HepG2 (cell line): ENCODE measurements around the gene UTP3. TPM values are rescaled to one million over a fixed set of nuclear protein-coding genes. Genes with fewer than 3 reads are reported as not detected.

Experiments used
- CBX1 ChIP-seq: IDR thresholded peaks from one replicate; pipeline ENCODE4 v1.6.1; 2016; ENCODE audit warnings: antibody characterized with exemption, low read depth
- FOXC1 ChIP-seq: sonication (generic); formaldehyde crosslinking; IDR thresholded peaks from 2 replicates; pipeline ENCODE4 v1.8.0; 2022; ENCODE audit warnings: mild to moderate bottlenecking, missing genetic modification reagents, borderline replicate concordance
- GATA4 ChIP-seq: sonication (generic); IDR thresholded peaks from 2 replicates; pipeline ENCODE4 v1.6.1; 2016; ENCODE audit warnings: antibody characterized with exemption, low read depth, borderline replicate concordance
- GZF1 ChIP-seq: sonication (generic); formaldehyde crosslinking; IDR thresholded peaks from 2 replicates; pipeline ENCODE4 v1.5.1; 2020; ENCODE audit warnings: mild to moderate bottlenecking, missing genetic modification reagents
- NCOR1 ChIP-seq: fragments of 200-600 bp; sonication (generic); IDR thresholded peaks from 2 replicates; pipeline ENCODE4 v1.7.0; 2017; ENCODE audit warnings: antibody characterized with exemption, low read length, borderline replicate concordance
- NFIB ChIP-seq: sonication (generic); formaldehyde crosslinking; IDR thresholded peaks from 2 replicates; pipeline ENCODE4 v1.9.0; 2021; ENCODE audit warnings: missing genetic modification reagents, mild to moderate bottlenecking, borderline replicate concordance
- PHB2 ChIP-seq: fragments of 450-650 bp; IDR thresholded peaks from 2 replicates; pipeline ENCODE4 v1.6.1; 2018; ENCODE audit not compliant: partially characterized antibody
- PPARG ChIP-seq: conservative IDR thresholded peaks from 2 replicates; pipeline ENCODE4 v1.6.1; 2016; ENCODE audit warnings: missing biosample characterization, missing genetic modification reagents
- THAP11 ChIP-seq: IDR thresholded peaks from 2 replicates; pipeline ENCODE4 v1.6.1; 2016; ENCODE audit warnings: missing biosample characterization, missing genetic modification reagents
- ZFP62 ChIP-seq: sonication (generic); formaldehyde crosslinking; IDR thresholded peaks from 2 replicates; pipeline ENCODE4 v1.4.0; 2020; ENCODE audit warnings: missing genetic modification reagents
- ZNF136 ChIP-seq: sonication (generic); formaldehyde crosslinking; IDR thresholded peaks from 2 replicates; pipeline ENCODE4 v1.8.1; 2022; ENCODE audit warnings: low read depth, mild to moderate bottlenecking, moderate library complexity, missing genetic modification reagents
- ZNF263 ChIP-seq: sonication (generic); formaldehyde crosslinking; IDR thresholded peaks from 2 replicates; pipeline ENCODE4 v1.4.0; 2020; ENCODE audit warnings: missing genetic modification reagents
- ZNF598 ChIP-seq: sonication (generic); formaldehyde crosslinking; IDR thresholded peaks from 2 replicates; pipeline ENCODE4 v1.5.1; 2020; ENCODE audit warnings: mild to moderate bottlenecking, missing genetic modification reagents, borderline replicate concordance
- ZNF672 ChIP-seq: sonication (generic); formaldehyde crosslinking; IDR thresholded peaks from 2 replicates; pipeline ENCODE4 v1.8.1; 2022; ENCODE audit warnings: missing genetic modification reagents
- ZNF678 ChIP-seq: sonication (generic); formaldehyde crosslinking; IDR thresholded peaks from 2 replicates; pipeline ENCODE4 v1.4.0; 2020; ENCODE audit warnings: mild to moderate bottlenecking, missing genetic modification reagents
- ZNF883 ChIP-seq: sonication (generic); formaldehyde crosslinking; IDR thresholded peaks from 2 replicates; pipeline ENCODE4 v1.5.1; 2020; ENCODE audit warnings: mild to moderate bottlenecking, missing genetic modification reagents; ENCODE audit errors: not compliant biosample characterization
- polyA plus RNA-seq, 8 experiments: library from polyadenylated mRNA; depleted of rRNA in 3 of 8; stranded (reverse) in 7 of 8; unstranded in 1 of 8; fragments of >200 nt; fragmentation: Illumina TruSeq in 4 of 8; extraction: Trizol in 4 of 8; gene quantifications; 2 replicates each; pipeline versions ENCODE4 v1.2.1 to v1.2.3, GENCODE V29; 2011 to 2016; ENCODE audit warnings: low read depth in 4 of 8, missing spikeins in 1 of 8, mixed read lengths in 1 of 8; ENCODE audit not compliant: insufficient read depth in 1 of 8
- total RNA-seq, 5 experiments: library from RNA; depleted of rRNA; stranded (reverse); fragments of >200 nt; fragmentation: Illumina TruSeq; extraction: Trizol; gene quantifications; 2 replicates each; pipeline ENCODE4 v1.2.3, GENCODE V29; 2016; ENCODE audit warnings: low read depth in 1 of 5
- TF ChIP-seq, protein P1 (sequence below): sonication (generic); formaldehyde crosslinking; IDR thresholded peaks from 2 replicates; pipeline ENCODE4 v1.4.0; 2020; ENCODE audit warnings: mild to moderate bottlenecking, missing genetic modification reagents
- TF ChIP-seq, protein P2 (sequence below): IDR thresholded peaks from 2 replicates; pipeline ENCODE4 v1.6.1; 2018; ENCODE audit warnings: missing genetic modification reagents, mild to moderate bottlenecking, missing compliant biosample characterization
- TF ChIP-seq, protein P3 (sequence below), 2 experiments: sonication (generic) in 1 of 2; formaldehyde crosslinking in 1 of 2; IDR thresholded peaks; 2 replicates each; pipeline versions ENCODE4 v1.6.1 to v1.9.0; 2014 to 2022; ENCODE audit warnings: antibody characterized with exemption in 1 of 2, borderline replicate concordance in 1 of 2, inconsistent platforms in 1 of 2, low read depth in 1 of 2, missing genetic modification reagents in 1 of 2
- TF ChIP-seq, protein P4 (sequence below): sonication (generic); formaldehyde crosslinking; conservative IDR thresholded peaks from 2 replicates; pipeline ENCODE4 v1.4.0; 2020; ENCODE audit warnings: missing genetic modification reagents

The UTP3 gene
- total and polyA plus RNA-seq, 2 of the 13 experiments (the other 11 are each of a cell fraction or from before 2014, with no cell fraction given), result 6.9 to 19.5 TPM

DNA sequence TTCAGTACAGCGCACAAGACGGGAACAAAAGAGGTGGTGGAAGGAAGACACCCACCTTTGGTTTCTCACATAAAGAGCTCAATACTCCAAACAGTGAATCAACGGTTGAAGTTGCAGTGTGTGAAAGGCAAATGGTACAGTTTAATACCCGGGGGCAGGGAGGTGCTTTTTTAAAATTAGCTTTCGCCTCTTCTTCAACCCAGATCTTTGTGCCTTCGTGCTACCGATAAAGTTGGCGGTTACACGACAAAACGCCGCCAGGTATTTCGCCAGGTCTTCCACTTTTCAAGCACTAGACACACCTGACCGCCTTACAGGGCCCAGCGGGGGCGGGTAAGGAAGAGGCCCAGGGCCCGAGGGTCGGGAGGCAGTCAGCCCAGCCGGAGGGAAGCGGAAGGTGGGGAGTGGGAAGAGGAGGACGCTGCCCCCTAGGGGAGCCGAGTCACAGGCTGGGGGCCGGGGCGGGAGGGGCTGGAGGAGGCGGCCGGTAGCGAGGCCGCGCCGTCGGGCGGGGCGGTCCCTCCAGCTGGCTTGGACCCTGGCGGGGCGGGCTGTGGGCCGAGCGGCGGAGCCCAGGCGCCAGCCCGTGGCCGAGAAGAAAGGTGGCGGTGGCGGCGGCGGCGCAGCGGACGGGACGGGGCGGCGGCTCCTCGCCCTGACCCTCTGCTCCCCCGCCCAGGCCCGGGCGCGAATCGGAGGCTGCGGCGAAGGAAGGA lies 16.0 kb downstream of the UTP3 start (continued):
- TF ChIP-seq GZF1, result no peak
- no peak for TF ChIP-seq ZNF883 (CRISPR knock-in tag)
- TF ChIP-seq FOXC1 (CRISPR knock-in tag), result peak; percentile 82
- no peak for TF ChIP-seq ZFP62 (CRISPR knock-in tag)
- TF ChIP-seq NCOR1, result no peak
- TF ChIP-seq PHB2, result no peak
- TF ChIP-seq, protein P1, sequence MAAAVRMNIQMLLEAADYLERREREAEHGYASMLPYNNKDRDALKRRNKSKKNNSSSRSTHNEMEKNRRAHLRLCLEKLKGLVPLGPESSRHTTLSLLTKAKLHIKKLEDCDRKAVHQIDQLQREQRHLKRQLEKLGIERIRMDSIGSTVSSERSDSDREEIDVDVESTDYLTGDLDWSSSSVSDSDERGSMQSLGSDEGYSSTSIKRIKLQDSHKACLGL (CRISPR knock-in tag), result peak; percentile 31; the same call in 1 of the 2 replicates
- peak; percentile 30; the same call in 1 of the 2 replicates for TF ChIP-seq GATA4
- TF ChIP-seq NFIB (CRISPR knock-in tag), result no peak
- no peak for TF ChIP-seq ZNF678
- peak; percentile 76 for TF ChIP-seq CBX1
- 0 out of 2 replicates have a peak, but pooled peaks have one; percentile 36 for TF ChIP-seq THAP11 (CRISPR knock-in tag)
- no peak for TF ChIP-seq ZNF136 (CRISPR knock-in tag)
- TF ChIP-seq ZNF598 (CRISPR knock-in tag), result no peak
- no peak for TF ChIP-seq ZNF263
- no peak for TF ChIP-seq PPARG (CRISPR knock-in tag)
- no peak for TF ChIP-seq ZNF672 (CRISPR knock-in tag)
- TF ChIP-seq, protein P2, sequence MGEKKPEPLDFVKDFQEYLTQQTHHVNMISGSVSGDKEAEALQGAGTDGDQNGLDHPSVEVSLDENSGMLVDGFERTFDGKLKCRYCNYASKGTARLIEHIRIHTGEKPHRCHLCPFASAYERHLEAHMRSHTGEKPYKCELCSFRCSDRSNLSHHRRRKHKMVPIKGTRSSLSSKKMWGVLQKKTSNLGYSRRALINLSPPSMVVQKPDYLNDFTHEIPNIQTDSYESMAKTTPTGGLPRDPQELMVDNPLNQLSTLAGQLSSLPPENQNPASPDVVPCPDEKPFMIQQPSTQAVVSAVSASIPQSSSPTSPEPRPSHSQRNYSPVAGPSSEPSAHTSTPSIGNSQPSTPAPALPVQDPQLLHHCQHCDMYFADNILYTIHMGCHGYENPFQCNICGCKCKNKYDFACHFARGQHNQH (CRISPR knock-in tag), result peak; percentile 23; the same call in 1 of the 2 replicates
- TF ChIP-seq, protein P3, sequence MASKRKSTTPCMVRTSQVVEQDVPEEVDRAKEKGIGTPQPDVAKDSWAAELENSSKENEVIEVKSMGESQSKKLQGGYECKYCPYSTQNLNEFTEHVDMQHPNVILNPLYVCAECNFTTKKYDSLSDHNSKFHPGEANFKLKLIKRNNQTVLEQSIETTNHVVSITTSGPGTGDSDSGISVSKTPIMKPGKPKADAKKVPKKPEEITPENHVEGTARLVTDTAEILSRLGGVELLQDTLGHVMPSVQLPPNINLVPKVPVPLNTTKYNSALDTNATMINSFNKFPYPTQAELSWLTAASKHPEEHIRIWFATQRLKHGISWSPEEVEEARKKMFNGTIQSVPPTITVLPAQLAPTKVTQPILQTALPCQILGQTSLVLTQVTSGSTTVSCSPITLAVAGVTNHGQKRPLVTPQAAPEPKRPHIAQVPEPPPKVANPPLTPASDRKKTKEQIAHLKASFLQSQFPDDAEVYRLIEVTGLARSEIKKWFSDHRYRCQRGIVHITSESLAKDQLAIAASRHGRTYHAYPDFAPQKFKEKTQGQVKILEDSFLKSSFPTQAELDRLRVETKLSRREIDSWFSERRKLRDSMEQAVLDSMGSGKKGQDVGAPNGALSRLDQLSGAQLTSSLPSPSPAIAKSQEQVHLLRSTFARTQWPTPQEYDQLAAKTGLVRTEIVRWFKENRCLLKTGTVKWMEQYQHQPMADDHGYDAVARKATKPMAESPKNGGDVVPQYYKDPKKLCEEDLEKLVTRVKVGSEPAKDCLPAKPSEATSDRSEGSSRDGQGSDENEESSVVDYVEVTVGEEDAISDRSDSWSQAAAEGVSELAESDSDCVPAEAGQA (IDR thresholded peaks at IDR 0.05; ENCODE audit: low read depth), result no peak
- TF ChIP-seq, protein P3 (CRISPR knock-in tag; IDR thresholded peaks at IDR 0.05; ENCODE audit: borderline replicate concordance), result no peak
- TF ChIP-seq, protein P4, sequence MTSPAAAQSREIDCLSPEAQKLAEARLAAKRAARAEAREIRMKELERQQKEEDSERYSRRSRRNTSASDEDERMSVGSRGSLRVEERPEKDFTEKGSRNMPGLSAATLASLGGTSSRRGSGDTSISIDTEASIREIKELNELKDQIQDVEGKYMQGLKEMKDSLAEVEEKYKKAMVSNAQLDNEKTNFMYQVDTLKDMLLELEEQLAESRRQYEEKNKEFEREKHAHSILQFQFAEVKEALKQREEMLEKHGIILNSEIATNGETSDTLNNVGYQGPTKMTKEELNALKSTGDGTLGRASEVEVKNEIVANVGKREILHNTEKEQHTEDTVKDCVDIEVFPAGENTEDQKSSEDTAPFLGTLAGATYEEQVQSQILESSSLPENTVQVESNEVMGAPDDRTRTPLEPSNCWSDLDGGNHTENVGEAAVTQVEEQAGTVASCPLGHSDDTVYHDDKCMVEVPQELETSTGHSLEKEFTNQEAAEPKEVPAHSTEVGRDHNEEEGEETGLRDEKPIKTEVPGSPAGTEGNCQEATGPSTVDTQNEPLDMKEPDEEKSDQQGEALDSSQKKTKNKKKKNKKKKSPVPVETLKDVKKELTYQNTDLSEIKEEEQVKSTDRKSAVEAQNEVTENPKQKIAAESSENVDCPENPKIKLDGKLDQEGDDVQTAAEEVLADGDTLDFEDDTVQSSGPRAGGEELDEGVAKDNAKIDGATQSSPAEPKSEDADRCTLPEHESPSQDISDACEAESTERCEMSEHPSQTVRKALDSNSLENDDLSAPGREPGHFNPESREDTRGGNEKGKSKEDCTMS (CRISPR knock-in tag), result no peak
